GM12874 (cell line): ENCODE results near the gene KAZN.

Experiments
- CTCF ChIP-seq: IDR thresholded peaks from 2 replicates; pipeline ENCODE4 v1.5.1; 2011; ENCODE audit warnings: low read depth, mild to moderate bottlenecking, control low read depth, low read length, moderate library complexity; ENCODE audit not compliant: insufficient read depth

The KAZN gene

DNA sequence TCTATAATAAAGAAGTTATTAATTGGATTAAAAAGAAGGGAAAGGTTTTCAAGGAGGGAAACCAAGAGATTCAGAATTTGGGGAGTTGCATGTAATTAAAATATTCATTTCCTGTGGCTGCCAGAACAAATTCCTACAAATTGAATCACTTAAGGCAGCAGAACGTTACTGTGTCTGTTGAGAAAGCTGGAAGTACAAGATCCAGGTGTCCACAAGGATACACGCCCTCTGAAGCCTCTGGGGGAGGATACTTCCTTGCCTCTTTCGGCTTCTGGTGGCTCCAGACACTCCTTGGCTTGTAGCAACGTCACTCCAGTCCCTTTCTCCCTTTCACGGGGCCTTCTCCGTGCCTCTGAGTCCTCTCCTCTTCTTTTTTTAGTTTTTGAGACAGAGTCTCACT is 67.9 kb downstream of the KAZN start:
- no peak for TF ChIP-seq CTCF

- TF ChIP-seq CTCF = no peak
Observed at GRCh38 chr1:14666962-14667650, 68.6 kb downstream of the KAZN start.

GRCh38 chr1:14667651-14667984 is 69.1 kb downstream of the KAZN start:
- no peak for TF ChIP-seq CTCF

- no peak for TF ChIP-seq CTCF
Observed at GRCh38 chr1:14668538-14668937, 70.1 kb downstream of the KAZN start.

DNA sequence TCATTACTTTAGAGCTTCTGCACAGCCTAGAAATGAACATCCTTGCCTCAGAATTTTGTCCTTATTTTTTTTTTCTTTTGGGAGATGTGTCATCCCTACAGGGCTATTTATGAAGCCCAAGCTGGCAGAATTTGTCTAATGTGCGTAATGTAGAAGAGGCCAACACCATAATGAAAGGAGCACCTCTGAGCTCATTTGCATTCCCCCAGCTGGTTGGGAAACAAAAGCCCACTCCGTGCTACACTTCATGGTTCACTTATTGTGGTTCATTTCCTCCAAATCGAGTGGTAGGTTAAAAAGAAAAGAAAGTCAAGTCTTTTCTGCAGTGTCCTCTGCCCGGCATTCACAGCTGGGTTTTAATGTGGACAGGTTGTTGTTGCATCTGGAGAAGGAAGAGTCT is 73.5 kb downstream of the KAZN start:
- TF ChIP-seq CTCF = no peak

- no peak for TF ChIP-seq CTCF
Observed at GRCh38 chr1:14674030-14674429, 75.5 kb downstream of the KAZN start.

DNA sequence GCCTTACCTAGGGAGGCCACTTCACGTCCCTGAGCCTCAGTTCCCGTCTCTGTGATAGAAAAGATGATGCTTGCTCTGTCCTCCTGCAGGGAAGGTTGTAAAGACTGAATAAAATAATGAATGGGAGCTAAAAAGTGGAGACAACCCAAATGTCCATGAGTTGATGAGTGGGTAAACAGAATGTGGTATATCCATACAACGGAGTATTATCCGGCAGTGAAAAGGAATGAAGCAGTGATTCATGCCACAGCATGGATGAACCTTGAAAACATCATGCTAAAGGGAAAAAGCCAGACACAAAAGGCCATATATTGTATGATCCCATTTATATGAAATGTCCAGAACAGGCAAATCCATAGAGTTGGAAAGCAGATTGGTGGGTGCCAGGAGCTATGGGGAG is 77.9 kb downstream of the KAZN start:
- no peak for TF ChIP-seq CTCF
